Neural cell (in vitro differentiated cells): Measurements from ENCODE around the gene TNIP1. TPM values are rescaled to one million over a fixed set of nuclear protein-coding genes. Genes with fewer than 3 reads are reported as not detected.

Experiments
- H2AFZ ChIP-seq: fragments of 200-600, 300-800 bp; sonication (generic), shearing (Covaris generic); 2 replicates; pipeline ENCODE4 v1.6.0; 2014; ENCODE audit warnings: low read depth, mild to moderate bottlenecking, antibody characterized with exemption, low read length, moderate library complexity
- H3F3A ChIP-seq: fragments of 200-600 bp; shearing (Covaris generic); 2 replicates; pipeline ENCODE4 v1.6.1; 2016; ENCODE audit warnings: mild to moderate bottlenecking, moderate library complexity, mixed read lengths, antibody characterized with exemption, low read length; ENCODE audit not compliant: insufficient read depth, poor library complexity, severe bottlenecking
- H3K27ac ChIP-seq: fragments of 200-600, 300-800 bp; sonication (generic), shearing (Covaris generic); 2 replicates; pipeline ENCODE4 v1.5.1; 2014; ENCODE audit warnings: mild to moderate bottlenecking, low read length, moderate library complexity
- H3K27me3 ChIP-seq: fragments of 300-800, 200-600 bp; sonication (generic), shearing (Covaris generic); 2 replicates; pipeline ENCODE4 v1.6.0; 2014; ENCODE audit warnings: mild to moderate bottlenecking, low read depth, low read length, moderate library complexity; ENCODE audit not compliant: insufficient read depth
- H3K36me3 ChIP-seq: fragments of 300-800, 200-600 bp; sonication (generic), shearing (Covaris generic); 2 replicates; pipeline ENCODE4 v1.5.1; 2014; ENCODE audit warnings: mild to moderate bottlenecking, antibody characterized with exemption, low read length, moderate library complexity; ENCODE audit not compliant: insufficient read depth
- H3K4me2 ChIP-seq: fragments of 300-800, 200-600 bp; sonication (generic), shearing (Covaris generic); 2 replicates; pipeline ENCODE4 v1.6.0; 2014; ENCODE audit warnings: mild to moderate bottlenecking, low read length
- H3K4me3 ChIP-seq: fragments of 300-800, 200-600 bp; sonication (generic), shearing (Covaris generic); 2 replicates; pipeline ENCODE4 v1.5.1; 2014; ENCODE audit warnings: mild to moderate bottlenecking, low read length, moderate library complexity
- H3K79me2 ChIP-seq: fragments of 200-600 bp; shearing (Covaris generic); replicated peaks from 2 replicates; pipeline ENCODE4 v1.6.0; 2014; ENCODE audit warnings: mild to moderate bottlenecking, low read length, moderate library complexity; ENCODE audit not compliant: insufficient read depth
- H3K9ac ChIP-seq: fragments of 300-800, 200-600 bp; sonication (generic), shearing (Covaris generic); 2 replicates; pipeline ENCODE4 v1.6.1; 2016; ENCODE audit warnings: mild to moderate bottlenecking, low read length, mixed read lengths
- H3K9me2 ChIP-seq: fragments of 200-600 bp; shearing (Covaris generic); 2 replicates; pipeline ENCODE4 v1.6.1; 2016; ENCODE audit warnings: mild to moderate bottlenecking, low read length, mixed read lengths; ENCODE audit not compliant: insufficient read depth
- H3K9me3 ChIP-seq: fragments of 200-600, 300-800 bp; sonication (generic), shearing (Covaris generic); 2 replicates; pipeline ENCODE4 v1.6.1; 2016; ENCODE audit warnings: mild to moderate bottlenecking, mixed run types, low read length, moderate library complexity, mixed read lengths
- H4K20me1 ChIP-seq: fragments of 200-600 bp; shearing (Covaris generic); 2 replicates; pipeline ENCODE4 v1.6.1; 2016; ENCODE audit warnings: mild to moderate bottlenecking, mixed run types; ENCODE audit not compliant: insufficient read depth
- EP300 ChIP-seq: fragments of 450-650 bp; conservative IDR thresholded peaks from 2 replicates; pipeline ENCODE4 v1.6.1; 2014; ENCODE audit warnings: antibody characterized with exemption, mild to moderate bottlenecking, moderate library complexity; ENCODE audit not compliant: poor library complexity, severe bottlenecking
- EZH2 ChIP-seq: fragments of 200-600, 300-800 bp; shearing (Covaris generic), sonication (generic); IDR thresholded peaks from 2 replicates; pipeline ENCODE4 v1.6.1; 2014; ENCODE audit warnings: antibody characterized with exemption, low read length, borderline replicate concordance, mild to moderate bottlenecking; ENCODE audit not compliant: insufficient read depth, poor library complexity, severe bottlenecking
- MXI1 ChIP-seq: fragments of 450-650 bp; conservative IDR thresholded peaks from 2 replicates; pipeline ENCODE4 v1.6.1; 2014; ENCODE audit warnings: antibody characterized with exemption, mild to moderate bottlenecking; ENCODE audit not compliant: poor library complexity, severe bottlenecking
- POLR2AphosphoS5 ChIP-seq: IDR thresholded peaks from 2 replicates; pipeline ENCODE4 v1.6.1; 2012
- RAD21 ChIP-seq: fragments of 450-650 bp; conservative IDR thresholded peaks from 2 replicates; pipeline ENCODE4 v1.6.1; 2014; ENCODE audit warnings: antibody characterized with exemption, mild to moderate bottlenecking, moderate library complexity
- SMC3 ChIP-seq: fragments of 450-650 bp; conservative IDR thresholded peaks from 2 replicates; pipeline ENCODE4 v1.6.1; 2014; ENCODE audit warnings: antibody characterized with exemption, mild to moderate bottlenecking, moderate library complexity; ENCODE audit not compliant: poor library complexity
- TAF1 ChIP-seq: IDR thresholded peaks from 2 replicates; pipeline ENCODE4 v1.6.1; 2012; ENCODE audit warnings: low read depth
- polyA plus RNA-seq: library from polyadenylated mRNA; depleted of rRNA; stranded (reverse); fragments of >200 nt; gene quantifications from 2 replicates; pipeline ENCODE4 v1.2.3, GENCODE V29; 2014
- TF ChIP-seq, protein P1 (sequence below): IDR thresholded peaks from 2 replicates; pipeline ENCODE4 v1.6.1; 2012; ENCODE audit warnings: borderline replicate concordance
- TF ChIP-seq, protein P2 (sequence below): fragments of 450-650 bp; IDR thresholded peaks from 2 replicates; pipeline ENCODE4 v1.5.1; 2014; ENCODE audit warnings: antibody characterized with exemption, mild to moderate bottlenecking, moderate library complexity; ENCODE audit not compliant: poor library complexity, severe bottlenecking

TNIP1 gene
- polyA plus RNA-seq, 1 donor from 2014 or later = 3.3 TPM

DNA sequence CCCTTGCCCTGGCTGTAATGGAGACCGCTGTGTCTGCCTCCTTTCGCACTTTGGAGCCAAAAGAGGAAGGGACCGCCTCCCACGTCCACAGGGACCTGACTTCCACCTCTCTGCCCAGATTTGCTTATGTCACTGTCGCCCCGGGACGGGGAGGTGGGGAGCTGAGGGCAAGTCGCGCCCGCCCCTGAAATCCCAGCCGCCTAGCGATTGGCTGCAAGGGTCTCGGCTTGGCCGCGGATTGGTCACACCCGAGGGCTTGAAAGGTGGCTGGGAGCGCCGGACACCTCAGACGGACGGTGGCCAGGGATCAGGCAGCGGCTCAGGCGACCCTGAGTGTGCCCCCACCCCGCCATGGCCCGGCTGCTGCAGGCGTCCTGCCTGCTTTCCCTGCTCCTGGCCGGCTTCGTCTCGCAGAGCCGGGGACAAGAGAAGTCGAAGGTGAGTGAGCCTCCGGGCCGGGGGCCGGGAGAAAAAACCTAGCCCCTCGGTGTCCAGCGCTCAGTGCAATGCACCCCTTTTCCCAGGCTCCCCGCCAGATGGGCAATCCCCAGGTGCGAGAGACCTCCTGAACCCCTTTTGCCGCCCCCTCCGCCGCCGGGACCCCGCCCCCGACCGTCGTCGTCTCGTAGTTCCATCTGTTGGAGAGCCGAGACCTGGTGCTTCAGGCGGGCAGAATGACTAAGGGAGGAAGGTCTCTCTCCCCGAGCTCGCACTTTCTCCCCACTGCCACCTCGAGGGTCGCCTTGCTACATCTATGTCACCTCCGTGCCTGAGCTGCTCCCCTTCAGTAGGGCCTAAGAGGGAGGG lies 60.3 kb downstream of the TNIP1 start, which contains the start of gene GPX3:
Gene GPX3 (plus strand): TSS at position 288 of the 807 bp plus-strand sequence. CDS start 64 bp downstream, at position 352.
- H4K20me1 ChIP-seq = no peaks in the 10 kb centered on the region
- H2AFZ ChIP-seq = peak within 1 kb of the TSS; percentile 60
- H3K9ac ChIP-seq = peak within 1 kb of the TSS; percentile 62
- no peaks in the 10 kb centered on the region for H3K79me2 ChIP-seq
- H3K9me2 ChIP-seq = no peaks in the 10 kb centered on the region
- H3K36me3 ChIP-seq = no peaks in the 10 kb centered on the region
- peaks cover 11% of the 10 kb centered on the region for H3K27me3 ChIP-seq
- H3K4me2 ChIP-seq = peak within 1 kb of the TSS; percentile 39
- H3K9me3 ChIP-seq = no peaks in the 10 kb centered on the region
- TF ChIP-seq MXI1 = no peak
- TF ChIP-seq, protein P1, sequence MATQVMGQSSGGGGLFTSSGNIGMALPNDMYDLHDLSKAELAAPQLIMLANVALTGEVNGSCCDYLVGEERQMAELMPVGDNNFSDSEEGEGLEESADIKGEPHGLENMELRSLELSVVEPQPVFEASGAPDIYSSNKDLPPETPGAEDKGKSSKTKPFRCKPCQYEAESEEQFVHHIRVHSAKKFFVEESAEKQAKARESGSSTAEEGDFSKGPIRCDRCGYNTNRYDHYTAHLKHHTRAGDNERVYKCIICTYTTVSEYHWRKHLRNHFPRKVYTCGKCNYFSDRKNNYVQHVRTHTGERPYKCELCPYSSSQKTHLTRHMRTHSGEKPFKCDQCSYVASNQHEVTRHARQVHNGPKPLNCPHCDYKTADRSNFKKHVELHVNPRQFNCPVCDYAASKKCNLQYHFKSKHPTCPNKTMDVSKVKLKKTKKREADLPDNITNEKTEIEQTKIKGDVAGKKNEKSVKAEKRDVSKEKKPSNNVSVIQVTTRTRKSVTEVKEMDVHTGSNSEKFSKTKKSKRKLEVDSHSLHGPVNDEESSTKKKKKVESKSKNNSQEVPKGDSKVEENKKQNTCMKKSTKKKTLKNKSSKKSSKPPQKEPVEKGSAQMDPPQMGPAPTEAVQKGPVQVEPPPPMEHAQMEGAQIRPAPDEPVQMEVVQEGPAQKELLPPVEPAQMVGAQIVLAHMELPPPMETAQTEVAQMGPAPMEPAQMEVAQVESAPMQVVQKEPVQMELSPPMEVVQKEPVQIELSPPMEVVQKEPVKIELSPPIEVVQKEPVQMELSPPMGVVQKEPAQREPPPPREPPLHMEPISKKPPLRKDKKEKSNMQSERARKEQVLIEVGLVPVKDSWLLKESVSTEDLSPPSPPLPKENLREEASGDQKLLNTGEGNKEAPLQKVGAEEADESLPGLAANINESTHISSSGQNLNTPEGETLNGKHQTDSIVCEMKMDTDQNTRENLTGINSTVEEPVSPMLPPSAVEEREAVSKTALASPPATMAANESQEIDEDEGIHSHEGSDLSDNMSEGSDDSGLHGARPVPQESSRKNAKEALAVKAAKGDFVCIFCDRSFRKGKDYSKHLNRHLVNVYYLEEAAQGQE = peak; percentile 28
- H3F3A ChIP-seq = no peaks in the 10 kb centered on the region
- peak within 1 kb of the TSS; percentile 85 for H3K4me3 ChIP-seq
- H3K27ac ChIP-seq = no peak within 1 kb of the TSS

DNA sequence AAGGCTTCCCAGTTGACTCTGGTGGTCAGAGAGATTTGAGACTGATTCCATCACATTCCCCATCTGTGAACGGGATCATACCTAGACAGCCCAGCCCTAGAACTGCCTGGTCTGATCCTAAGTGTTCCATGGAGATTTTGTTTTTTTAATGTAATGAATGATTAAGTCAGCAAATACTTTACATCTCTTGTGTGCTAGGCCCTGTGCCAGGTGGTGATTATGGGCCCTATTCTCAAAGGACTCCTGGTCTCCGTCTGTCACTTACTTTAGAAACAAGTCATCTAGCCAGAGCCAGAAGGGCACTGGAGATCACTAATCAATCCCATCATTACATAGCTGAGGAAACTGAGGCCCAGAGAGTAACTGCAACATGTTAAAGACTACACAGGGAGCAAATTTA lies 61.5 kb downstream of the TNIP1 start:
- Histone ChIP-seq H3K27ac (no peak overlapping the region), H3K9me2 (no peaks in the 10 kb centered on the region), H3K79me2 (no peaks in the 10 kb centered on the region), H3K4me3 (no peak overlapping the region), H3K9me3 (no peaks in the 10 kb centered on the region), H3K4me2 (no peak overlapping the region), H2AFZ (no peak overlapping the region), H3K27me3 (peaks cover 11% of the 10 kb centered on the region), H4K20me1 (no peaks in the 10 kb centered on the region), H3F3A (no peaks in the 10 kb centered on the region), H3K9ac (no peak overlapping the region), H3K36me3 (no peaks in the 10 kb centered on the region)
- TF ChIP-seq TAF1 = no peak
- TF ChIP-seq RAD21 = no peak
- TF ChIP-seq, protein P2, sequence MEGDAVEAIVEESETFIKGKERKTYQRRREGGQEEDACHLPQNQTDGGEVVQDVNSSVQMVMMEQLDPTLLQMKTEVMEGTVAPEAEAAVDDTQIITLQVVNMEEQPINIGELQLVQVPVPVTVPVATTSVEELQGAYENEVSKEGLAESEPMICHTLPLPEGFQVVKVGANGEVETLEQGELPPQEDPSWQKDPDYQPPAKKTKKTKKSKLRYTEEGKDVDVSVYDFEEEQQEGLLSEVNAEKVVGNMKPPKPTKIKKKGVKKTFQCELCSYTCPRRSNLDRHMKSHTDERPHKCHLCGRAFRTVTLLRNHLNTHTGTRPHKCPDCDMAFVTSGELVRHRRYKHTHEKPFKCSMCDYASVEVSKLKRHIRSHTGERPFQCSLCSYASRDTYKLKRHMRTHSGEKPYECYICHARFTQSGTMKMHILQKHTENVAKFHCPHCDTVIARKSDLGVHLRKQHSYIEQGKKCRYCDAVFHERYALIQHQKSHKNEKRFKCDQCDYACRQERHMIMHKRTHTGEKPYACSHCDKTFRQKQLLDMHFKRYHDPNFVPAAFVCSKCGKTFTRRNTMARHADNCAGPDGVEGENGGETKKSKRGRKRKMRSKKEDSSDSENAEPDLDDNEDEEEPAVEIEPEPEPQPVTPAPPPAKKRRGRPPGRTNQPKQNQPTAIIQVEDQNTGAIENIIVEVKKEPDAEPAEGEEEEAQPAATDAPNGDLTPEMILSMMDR = no peak
- no peak for TF ChIP-seq EZH2
- no peak for TF ChIP-seq POLR2AphosphoS5
- TF ChIP-seq MXI1 = no peak
- TF ChIP-seq SMC3 = no peak
- TF ChIP-seq, protein P1 = no peak
- no peak for TF ChIP-seq EP300
